KG1 (cell line): ENCODE results near the gene RRP9.

Experiments
- DNase-seq: peaks from one replicate; lab custom pipeline; 2025; lab: John Stamatoyannopoulos, UW

The RRP9 gene

DNA sequence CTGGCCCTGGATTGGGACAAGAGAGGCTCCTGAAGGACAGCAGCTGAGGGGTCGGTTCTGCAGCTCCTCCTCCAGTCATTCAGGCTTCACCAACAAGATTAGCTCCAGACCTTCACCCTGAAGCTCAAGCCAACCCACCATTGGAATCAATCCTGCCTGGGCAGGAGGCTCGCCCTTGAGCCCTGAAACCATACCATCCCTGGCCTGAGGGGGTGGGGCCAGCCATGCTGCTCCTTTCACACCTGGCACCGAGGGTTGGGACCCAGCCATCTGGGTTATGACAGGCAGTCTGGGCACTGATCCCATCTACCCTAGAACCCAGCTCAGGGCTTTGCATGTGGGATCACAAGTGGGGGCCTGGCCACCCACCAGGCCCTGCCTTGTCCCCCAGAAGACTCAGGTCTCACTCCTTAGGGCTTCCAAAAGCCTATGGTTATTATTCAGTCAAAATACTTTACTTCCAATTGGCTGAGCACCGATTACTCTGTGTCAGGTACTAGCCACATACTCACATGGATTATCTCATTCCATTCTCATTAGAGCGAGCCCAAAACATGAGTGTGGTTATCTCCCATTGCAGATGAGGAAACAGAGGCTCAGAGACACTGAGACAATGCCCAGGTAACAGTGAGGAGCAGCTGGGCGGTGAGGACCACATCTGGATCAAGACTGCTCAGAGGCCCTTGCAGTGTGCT is 29.0 kb upstream of the RRP9 start:
- DNase-seq: no peak

DNA sequence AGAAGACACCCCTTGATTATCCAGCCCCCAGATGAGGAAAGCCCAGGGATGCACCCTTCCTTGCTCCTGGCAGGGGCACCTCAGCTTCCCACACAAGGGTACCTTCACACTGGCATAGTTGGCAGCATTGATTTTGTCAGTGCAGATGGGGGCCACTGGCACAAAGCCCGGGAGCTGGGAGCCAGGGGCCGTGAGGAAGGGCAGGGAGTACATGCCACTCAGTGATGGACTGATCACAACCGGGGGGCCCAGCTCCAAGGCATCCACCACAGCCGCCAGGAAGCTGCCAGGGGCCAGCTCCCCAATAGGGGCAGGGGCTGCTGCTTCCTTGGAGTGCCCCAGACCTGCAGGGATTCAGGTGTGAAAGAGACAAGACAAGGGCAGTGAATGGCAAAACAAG is 28.1 kb upstream of the RRP9 start:
- no peak for DNase-seq

DNA sequence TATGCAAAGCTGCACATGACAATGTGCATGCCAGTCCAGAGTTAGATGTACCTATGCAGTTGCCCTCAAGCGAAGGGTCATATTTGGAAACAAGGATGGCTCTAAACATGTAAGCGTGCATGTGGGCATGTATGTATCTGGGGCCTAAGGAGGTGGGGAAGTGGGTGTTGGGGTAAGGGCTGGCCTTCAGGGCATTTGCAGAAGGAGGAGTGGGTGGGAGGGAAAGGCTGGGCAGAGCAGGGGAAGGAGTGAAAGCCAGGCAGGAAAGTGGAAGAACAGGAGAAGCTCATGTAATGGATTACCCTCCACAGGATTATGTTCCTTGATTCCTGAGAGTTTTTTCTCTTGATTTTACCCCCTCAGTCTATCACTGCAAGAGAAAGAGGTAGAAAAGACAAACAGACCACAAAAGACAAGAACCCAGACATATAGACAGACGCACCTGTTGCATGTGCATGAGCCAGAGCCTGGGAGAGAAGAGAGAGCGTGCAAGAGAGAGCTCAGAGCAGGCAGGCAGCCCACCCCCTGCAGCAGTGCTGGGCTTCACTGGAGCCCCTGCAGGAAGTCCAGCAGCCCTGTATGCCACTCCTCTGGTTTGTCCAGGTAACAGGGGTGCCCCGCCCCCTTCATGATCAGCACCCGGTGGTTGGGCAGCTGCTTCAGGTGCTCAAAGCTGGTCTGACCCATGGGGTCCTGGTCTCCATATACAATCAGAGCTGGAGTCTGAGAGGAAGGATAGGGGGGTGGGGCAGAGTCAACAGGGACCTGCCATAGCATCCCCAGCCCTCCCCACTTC is 27.4 kb upstream of the RRP9 start:
- DNase-seq: no peak

DNA sequence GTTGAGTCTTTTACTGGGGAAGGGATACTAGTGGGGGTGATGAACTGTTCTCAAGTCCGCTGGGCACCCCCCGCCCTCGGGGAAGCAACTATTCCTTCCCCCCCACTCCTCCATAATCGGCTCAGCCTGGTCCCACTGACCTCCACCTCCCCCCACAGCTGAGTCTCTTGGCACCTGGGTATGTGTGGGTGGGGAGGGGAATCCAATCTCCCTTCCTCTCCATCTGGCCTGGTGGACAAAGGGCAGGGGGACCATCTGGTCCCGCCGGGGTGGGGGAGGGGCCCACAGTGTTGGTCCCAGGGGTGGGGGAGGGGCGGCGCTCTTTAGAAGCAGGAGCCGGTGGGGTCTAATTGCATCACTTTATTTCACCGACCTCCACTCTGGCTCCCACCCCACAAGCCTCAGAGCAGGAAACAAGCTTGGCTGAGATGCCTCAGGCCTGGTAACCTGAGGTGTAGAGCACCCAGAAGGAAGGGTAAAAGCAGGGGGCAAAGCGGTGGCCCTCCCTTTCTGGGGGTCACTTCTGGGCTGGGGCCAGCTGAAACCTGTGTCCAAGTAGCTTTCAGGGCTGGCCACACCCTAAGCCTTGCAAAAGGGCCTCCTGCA is 26.6 kb upstream of the RRP9 start:
- DNase-seq: no peak

DNA sequence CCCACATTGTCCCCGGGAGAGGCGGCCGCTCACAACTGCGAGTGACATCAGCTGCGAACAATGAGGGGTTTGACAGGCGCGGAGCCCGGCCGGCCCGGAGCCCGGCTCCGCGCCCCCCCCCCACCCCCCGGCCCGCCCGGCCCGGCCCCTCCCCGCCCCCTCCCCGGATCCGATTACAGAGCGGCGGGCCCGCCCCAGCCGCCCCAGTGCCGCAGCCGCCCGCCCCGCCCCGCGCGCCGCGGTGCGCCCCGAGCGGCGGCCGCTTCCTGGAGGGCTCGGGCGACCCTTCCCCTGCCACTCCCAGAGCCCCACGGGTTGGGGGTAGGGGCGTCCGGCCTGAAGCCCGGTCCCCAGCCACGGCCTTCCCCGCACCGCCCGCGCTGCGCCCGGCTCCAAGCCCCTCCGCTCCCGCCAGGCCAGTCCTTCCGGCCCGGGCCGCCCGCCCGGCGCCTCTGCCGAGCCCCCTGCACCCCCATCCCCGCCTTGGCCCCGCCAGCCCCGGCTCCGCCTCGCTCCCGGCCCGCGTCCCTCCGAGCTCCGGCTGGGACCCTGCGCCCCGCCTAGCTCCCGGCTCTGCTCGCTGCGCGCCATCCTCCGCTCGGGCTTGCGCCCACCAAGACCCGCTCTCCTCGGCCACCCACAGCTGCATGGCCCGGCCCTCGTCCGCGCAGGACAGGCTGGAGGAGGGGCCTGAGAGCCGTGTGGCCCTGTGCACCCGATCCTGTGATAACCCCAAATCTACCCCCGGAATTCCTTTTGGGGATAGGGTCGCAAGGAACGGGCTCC is 25.9 kb upstream of the RRP9 start, which contains the start of gene PCBP4:
Gene PCBP4, minus strand, starts transcription at position 71 of the 786 bp plus-strand sequence. CDS start 6,214 bp downstream, outside the sequence.
- DNase-seq: no peak

DNA sequence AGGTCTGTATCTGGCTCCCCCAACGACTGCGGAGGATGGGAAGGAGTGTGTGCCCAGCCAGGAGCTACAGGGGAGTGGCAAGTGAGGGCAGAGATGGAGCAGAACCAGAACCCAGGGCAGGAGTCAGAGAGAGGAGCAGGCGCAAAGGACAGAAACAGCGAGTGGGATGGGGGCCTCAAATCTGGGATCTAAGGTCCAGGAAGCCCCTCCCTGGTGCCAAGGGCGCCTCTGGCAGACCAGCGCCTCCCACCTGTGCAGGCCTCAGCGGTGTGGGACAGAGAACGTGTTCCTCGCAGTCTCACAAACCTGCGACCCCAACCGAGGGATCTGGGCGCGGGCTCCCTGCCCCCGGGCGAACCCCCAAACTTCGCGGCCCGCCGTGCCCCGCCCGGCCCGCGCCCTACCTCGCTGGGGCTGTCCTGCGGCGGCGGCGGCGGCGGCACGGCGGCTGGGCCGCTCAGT is 25.2 kb upstream of the RRP9 start:
- DNase-seq: no peak

DNA sequence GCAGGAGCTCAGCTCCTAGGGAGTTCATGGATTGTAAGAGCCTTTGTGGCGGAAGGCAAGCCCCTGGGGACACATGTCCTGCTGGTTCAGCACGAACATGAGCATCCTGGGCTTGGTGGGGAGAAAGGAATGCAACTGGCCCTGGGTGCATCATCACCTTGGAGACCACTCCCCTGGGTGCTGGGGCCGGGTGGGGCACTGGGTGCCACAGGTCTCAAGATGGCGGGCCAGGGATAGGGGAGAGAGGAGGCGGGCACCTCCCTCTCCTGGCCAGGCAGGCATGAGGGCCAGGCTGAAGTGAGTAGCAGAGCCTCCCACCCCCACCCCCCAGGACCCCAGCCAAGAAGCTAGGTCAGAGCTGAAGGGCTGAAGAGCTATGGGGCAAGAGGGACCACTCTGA is 24.8 kb upstream of the RRP9 start:
- DNase-seq: no peak

DNA sequence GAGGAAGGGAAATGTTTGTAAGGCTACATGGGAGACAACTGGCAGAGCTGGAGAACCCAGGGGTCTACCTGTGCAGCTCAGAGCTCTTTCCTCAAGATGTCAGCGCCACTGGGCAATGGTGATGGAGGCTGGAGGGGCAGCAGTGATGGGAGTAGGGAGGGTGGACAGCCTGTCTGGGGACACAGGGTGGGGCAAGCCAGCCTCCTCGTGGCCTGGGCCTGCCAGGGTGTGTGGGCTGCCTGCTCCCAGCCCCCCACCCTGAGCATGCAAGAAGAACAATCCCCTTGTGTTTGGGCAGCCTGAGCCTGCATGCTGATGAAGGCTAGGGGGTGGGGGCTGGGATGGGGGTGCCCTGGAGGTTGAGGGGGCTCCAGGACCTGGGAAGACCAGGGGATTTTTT is 24.3 kb upstream of the RRP9 start:
- no peak for DNase-seq

DNA sequence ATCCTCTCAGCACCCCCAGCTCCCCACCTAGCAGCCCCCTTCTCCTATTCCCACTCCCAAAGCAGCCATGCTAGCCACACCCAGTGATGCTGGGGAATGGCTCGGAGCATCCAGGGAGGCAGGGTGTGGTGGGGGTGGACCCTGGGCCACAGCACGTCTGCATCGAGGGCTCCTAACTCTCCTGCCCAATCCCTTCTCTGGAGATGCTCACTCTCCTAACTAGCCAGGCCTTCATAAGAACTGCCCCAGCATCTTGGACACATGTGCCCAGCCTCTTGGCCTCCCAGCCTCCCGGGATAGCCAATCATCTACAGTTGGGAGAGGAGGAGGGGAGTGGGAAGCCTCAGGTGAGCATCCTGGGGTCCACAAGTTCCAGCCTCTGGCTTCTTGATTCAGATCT is 22.8 kb upstream of the RRP9 start:
- no peak for DNase-seq

DNA sequence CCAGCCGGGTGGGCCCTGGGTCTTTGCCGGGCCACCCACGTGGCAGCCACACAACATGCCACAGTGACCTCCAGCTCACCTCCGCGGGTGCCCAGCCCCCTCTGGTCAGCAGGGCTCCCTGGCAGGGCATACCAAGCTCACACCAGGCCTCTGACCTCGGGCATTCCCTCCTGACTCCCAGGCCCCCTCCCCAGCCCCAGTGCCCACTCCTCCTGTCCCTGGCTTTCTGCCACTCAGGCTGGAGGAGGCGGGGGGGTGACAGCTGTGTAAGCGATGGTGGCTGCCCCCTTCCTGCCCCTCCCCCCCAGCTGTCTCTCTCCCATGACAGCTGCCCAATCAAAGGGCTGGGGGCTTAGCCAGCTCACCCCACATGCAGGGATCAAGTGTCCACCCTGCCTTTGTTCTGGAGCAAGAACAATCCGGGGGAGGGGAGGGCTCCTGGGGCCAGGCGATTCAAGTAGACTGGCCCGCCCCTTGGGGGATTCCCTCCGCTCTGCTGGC is 22.3 kb upstream of the RRP9 start:
- no peak for DNase-seq

DNA sequence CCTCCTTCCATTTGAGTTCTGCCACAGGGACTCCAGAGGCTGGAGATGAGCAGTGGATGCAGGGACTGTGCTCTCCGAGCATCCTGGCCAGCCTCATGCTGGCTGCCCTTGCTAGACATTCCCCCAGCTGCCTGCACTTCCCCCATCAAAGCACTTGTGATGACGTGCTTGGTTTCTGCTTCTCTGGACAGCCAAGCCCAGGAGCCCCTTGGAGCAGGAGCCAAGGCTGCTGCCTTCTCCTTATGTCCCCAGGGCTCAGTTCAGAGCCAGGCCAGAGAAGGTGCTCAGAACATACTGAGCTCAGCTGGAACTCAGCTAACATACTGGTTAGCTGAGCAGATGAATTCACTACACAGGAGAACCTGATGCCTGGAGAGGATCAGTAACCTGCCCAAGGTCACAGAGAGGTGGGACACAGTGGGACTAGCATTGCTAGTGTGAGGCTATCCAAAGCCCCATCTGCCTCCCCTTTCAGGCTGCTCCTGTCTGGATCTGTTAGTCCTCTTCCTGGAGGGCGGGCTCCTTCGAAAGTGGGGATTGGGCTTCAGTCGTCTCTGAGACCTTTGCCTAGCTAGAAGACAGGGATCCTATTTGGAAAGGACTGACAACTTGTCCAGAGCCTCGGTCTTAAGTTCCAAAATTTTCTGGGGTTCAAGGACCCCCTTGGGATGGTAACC is 21.3 kb upstream of the RRP9 start:
- DNase-seq: no peak

DNA sequence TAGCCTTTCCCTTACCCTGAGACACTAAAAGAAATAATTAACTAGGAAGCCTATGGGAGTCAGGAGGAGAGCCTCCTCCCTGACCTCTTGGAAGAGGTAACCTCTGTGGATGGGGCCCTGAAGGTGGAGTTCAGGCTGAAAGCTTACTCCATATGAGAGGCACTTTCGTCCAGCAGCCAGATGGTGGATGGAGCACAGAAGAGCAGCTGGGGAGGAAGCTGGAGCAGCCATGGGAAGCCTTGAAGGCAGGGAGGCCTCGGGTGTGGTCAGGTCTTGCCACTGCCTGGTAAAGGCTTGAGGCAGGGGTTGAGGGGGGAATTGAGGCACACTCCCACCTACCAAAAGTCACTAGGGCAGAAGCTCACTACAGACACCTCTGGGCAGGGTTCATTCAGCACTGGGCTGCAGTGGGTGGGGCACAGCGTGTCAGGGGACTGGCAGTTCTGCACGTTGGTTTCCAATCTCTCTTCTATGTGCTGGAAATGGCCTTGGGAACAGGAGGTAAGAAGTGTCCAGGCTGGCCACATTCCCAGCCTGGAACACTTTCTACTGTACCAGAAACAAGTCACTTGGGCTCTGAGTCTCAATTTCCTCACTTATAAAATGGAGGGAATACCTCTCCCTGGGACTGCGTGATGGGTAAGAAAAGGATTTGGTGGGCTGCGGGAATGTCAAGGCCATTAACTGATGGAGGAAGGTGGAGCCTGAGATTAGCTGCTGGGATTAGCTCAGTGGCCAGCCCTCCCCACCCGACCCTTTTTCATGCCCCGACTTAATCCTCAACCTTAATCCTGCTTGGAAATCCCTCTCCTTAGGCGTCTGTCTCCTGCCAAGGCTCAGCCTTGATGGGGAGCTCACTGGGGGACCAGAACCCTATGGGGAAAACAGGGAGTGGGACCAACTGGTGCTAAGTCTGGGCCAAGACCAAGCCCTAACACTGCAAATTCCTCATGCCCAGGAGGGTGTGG is 20.2 kb upstream of the RRP9 start:
- no peak for DNase-seq

DNA sequence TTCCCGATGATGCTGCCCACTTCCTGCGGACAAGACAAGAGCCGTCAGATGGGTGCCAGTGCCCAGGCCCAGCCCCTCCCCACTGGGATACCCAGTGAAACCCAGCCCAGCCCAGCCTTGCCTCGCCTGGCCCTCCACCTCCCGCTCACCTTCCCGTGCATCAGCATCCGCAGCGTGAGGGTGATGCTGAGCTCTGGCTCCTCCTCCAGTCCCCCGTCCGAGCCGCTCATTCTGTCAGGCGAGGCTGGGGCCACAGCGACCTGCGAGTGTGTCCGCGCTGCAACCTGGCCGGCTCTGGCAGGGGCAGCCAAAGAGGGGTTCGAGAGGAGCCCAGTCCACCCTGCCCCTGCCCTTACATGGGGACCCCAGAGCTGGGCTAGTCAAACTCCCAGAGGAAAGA is 19.3 kb upstream of the RRP9 start:
- no peak for DNase-seq

DNA sequence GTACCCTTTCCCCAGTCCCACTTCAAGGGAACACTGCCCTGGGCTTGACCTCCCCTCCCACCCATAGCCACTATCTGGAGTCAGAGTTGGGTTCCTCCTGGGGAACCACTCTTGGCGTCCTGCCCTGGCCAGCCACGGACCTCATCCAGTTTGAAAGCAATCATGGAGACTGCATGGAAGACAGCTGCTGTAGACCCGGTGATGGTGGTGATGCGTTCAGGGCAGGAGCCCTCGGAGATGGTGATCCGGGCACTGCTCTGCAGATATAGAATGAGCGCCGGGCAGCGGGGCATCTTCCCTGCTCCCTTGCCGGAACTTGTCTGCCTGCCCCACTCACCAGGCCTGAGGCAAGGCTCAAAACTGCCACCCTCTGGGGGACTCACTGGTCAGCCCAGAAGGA is 18.7 kb upstream of the RRP9 start:
- no peak for DNase-seq

DNA sequence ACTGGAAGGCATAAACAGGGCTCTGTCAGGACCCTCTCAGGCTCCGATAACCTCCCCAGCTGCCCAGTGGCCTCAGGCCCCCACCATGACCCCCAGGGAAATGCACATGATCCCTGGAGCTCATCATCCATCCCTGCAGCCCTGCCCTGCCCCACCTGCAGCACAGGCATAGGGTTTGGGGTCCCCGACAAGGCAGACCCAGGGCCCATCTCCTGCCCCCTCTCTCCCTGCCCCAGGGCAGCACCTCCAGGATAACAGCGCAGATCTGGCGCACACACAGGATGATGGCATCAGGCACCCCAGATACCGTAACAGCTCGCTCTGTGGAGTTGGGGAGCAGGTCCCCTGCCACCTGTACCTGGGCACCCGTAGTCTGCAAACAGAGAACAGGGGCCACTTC is 17.9 kb upstream of the RRP9 start:
- no peak for DNase-seq

DNA sequence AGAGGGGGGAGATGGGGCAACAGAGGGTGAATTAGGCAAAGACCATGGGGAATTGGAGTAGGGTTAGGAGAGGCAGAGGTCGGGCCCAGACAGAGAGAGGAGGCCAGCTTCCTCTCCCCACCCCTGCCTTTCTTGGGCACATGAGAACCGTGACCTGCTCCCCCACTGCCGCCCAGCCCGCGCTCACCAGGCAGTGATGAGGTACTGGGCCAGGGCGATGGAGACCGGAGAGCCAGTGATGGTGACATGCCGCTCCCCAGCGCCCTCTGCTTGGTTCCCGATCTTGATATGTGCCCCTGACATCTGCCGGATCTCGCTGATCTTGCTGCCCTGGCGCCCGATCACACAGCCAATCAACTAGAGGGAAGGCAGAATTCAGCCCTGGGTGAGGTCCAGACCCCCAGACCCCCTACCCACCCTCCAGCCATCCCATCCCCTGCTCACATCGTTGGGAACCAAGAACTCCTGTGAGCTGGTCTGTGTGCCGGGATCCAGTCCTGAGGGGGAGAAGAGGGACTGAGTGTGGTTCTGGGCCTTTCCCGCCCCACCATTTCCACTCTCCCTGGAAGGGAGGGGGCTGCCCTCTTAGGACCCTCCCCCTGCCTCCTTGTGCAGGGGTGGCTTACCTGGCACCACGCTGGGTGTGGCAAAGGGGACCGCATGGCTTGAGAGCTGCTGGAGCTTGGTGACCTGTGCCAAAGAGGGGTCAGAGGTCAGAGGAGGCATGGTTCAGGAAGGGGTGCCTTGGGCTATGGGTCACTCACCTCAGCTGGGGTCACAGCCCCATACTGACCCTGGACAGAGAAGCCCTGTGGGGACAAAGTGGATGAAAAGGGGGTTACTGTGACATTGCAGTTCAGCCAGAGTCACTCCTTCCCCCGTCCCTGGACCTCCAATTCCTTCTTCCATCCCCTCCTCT is 17.2 kb upstream of the RRP9 start:
- no peak for DNase-seq

DNA sequence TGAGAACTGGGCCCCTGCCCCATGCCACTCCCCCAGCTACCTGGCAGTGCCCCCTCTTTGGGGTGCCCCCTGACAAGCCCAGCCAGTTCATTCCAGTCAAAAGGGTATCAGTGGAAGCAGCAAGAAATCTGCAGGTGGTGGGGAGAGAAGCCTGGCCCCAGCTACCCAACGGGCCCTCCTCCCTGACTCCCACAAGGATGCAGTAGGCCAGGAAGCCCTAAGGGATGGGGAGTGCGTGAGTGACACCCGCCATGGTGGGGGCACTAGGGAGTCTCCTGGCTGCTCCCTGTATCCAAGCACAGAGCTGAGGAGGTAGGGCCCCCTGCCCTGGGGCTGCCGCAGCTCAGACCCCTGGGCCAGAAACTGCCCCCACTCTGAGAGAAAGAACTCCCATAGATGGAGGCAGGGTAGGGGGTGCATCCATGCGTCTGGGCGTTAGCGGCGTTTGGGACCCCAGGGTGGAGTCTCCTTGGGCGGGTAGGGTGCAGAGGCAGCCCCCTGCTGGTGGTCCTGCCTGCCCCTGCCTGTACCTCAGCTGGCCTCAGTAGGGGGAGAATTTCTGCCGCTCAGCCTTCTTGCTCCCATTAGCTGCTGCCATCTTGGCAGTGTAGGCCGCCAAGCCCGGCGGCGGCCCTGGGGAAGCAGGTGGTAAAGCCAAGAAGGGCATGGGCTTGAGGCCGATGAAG is 16.0 kb upstream of the RRP9 start:
- DNase-seq: no peak

DNA sequence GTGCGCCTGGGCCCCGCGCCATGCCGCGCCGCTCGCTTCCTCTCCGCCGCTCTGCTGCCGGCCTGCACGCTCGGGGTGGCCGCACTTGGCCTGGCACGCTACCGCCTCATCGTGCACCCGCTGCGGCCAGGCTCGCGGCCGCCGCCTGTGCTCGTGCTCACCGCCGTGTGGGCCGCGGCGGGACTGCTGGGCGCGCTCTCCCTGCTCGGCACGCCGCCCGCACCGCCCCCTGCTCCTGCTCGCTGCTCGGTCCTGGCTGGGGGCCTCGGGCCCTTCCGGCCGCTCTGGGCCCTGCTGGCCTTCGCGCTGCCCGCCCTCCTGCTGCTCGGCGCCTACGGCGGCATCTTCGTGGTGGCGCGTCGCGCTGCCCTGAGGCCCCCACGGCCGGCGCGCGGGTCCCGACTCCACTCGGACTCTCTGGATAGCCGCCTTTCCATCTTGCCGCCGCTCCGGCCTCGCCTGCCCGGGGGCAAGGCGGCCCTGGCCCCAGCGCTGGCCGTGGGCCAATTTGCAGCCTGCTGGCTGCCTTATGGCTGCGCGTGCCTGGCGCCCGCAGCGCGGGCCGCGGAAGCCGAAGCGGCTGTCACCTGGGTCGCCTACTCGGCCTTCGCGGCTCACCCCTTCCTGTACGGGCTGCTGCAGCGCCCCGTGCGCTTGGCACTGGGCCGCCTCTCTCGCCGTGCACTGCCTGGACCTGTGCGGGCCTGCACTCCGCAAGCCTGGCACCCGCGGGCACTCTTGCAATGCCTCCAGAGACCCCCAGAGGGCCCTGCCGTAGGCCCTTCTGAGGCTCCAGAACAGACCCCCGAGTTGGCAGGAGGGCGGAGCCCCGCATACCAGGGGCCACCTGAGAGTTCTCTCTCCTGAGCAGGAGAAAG is 14.4 kb upstream of the RRP9 start:
- DNase-seq: peak; percentile 16
